HCT116 (cell line): ENCODE results near the gene SOX6. TPM values are rescaled to one million over a fixed set of nuclear protein-coding genes. Genes with fewer than 3 reads are reported as not detected.

ENCODE experiments used
- ATAC-seq: fragments of 200-7000 bp; cut with Tn5 transposase; 2 replicates; pipeline ENCODE4 v1.9.1; 2020; ENCODE audit warnings: mild to moderate bottlenecking, moderate library complexity
- BruUV-seq: library from RNA; stranded (reverse); fragments of 400-500 nt; replicated peaks from 2 replicates; lab custom pipeline; 2021; lab: Mats Ljungman, UMichigan
- CTCF ChIA-PET: fragments of 300-600 bp; sonication (Branson Sonifier 250); formaldehyde crosslinking; loops from one replicate; lab custom pipeline; 2021; ENCODE audit warnings: antibody characterized with exemption; lab: Charles Lee
- POLR2A ChIA-PET: fragments of 300-600, 350-600 bp; sonication (Branson Sonifier 250); formaldehyde crosslinking; loops from one replicate; lab custom pipeline; 2021; ENCODE audit warnings: antibody characterized with exemption; lab: Charles Lee
- RAD21 ChIA-PET, 2 experiments: fragments of 300-600 bp; sonication (Branson Sonifier 250); formaldehyde crosslinking; loops; one replicate each; lab custom pipeline; 2023; ENCODE audit warnings: low total read pairs in 2 of 2; ENCODE audit not compliant: uncharacterized antibody in 2 of 2, unreplicated experiment in 2 of 2, low non-redundant PET in 1 of 2; lab: Charles Lee
- DNase-seq: peaks from one replicate; pipeline ENCODE4 v3.0.0-alpha.2; 2010; ENCODE audit warnings: low read depth, low spot score
- H2AFZ ChIP-seq: fragments of 200-600 bp; shearing (Covaris generic), sonication (generic); 2 replicates; pipeline ENCODE4 v1.6.1; 2017; ENCODE audit warnings: low read depth, mixed run types, mixed read lengths, antibody characterized with exemption, low read length; ENCODE audit not compliant: poor library complexity, severe bottlenecking
- H3K27ac ChIP-seq: 2 replicates; pipeline ENCODE4 v1.5.1; 2012; ENCODE audit warnings: low read depth, low read length
- H3K27me3 ChIP-seq: fragments of 200-600 bp; sonication (generic); 2 replicates; pipeline ENCODE4 v1.6.1; 2016; ENCODE audit warnings: mixed run types, low read length, mixed read lengths; ENCODE audit not compliant: insufficient read depth
- H3K36me3 ChIP-seq, 2 experiments: fragments of 200-500 bp in 1 of 2; fragments of 200-600 bp in 1 of 2; sonication (Bioruptor generic) in 1 of 2; sonication (generic) in 1 of 2; 2 replicates each; pipeline versions ENCODE4 v1.5.1 to v1.6.1; 2014 to 2016; ENCODE audit warnings: low read length in 2 of 2, inconsistent platforms in 1 of 2, mixed read lengths in 1 of 2, mixed run types in 1 of 2; ENCODE audit not compliant: insufficient read depth in 2 of 2, control insufficient read depth in 1 of 2
- H3K4me1 ChIP-seq, 2 experiments: fragments of 200-600 bp in 1 of 2; sonication (generic) in 1 of 2; 2 replicates each; pipeline versions ENCODE4 v1.5.1 to v1.6.1; 2012 to 2017; ENCODE audit warnings: low read length in 2 of 2, inconsistent platforms in 1 of 2, mild to moderate bottlenecking in 1 of 2, mixed read lengths in 1 of 2, mixed run types in 1 of 2, moderate library complexity in 1 of 2; ENCODE audit not compliant: insufficient read depth in 2 of 2, control insufficient read depth in 1 of 2
- H3K4me2 ChIP-seq: fragments of 200-600 bp; sonication (generic); 2 replicates; pipeline ENCODE4 v1.6.1; 2017; ENCODE audit warnings: mixed run types, low read length, mixed read lengths
- H3K4me3 ChIP-seq, 2 experiments: fragments of 200-600 bp in 1 of 2; sonication (generic) in 1 of 2; replicated peaks in 1 of 2; 2 replicates each; pipeline ENCODE4 v1.5.1; 2011 to 2016; ENCODE audit warnings: low read length in 2 of 2, control low read depth in 1 of 2, low read depth in 1 of 2, mild to moderate bottlenecking in 1 of 2, mixed read lengths in 1 of 2, mixed run types in 1 of 2
- H3K79me2 ChIP-seq: fragments of 200-600 bp; sonication (generic); 2 replicates; pipeline ENCODE4 v1.6.1; 2017; ENCODE audit warnings: mild to moderate bottlenecking, mixed run types, low read length, moderate library complexity, mixed read lengths; ENCODE audit not compliant: insufficient read depth
- H3K9ac ChIP-seq: fragments of 200-600 bp; sonication (generic); 2 replicates; pipeline ENCODE4 v1.6.1; 2016; ENCODE audit warnings: low read length, mixed read lengths
- H3K9me2 ChIP-seq: fragments of 200-600 bp; sonication (generic), shearing (Covaris generic); 2 replicates; pipeline ENCODE4 v1.6.1; 2017; ENCODE audit warnings: mixed run types, mild to moderate bottlenecking, moderate library complexity; ENCODE audit not compliant: insufficient read depth
- H3K9me3 ChIP-seq, 2 experiments: fragments of 200-500 bp in 1 of 2; fragments of 200-600 bp in 1 of 2; sonication (Bioruptor generic) in 1 of 2; sonication (generic) in 1 of 2; 2 replicates each; pipeline ENCODE4 v1.6.1; 2014 to 2017; ENCODE audit warnings: low read length in 2 of 2, mixed read lengths in 2 of 2, inconsistent platforms in 1 of 2, low read depth in 1 of 2, mild to moderate bottlenecking in 1 of 2, mixed run types in 1 of 2, moderate library complexity in 1 of 2; ENCODE audit not compliant: control insufficient read depth in 1 of 2, insufficient read depth in 1 of 2
- H4K20me1 ChIP-seq: fragments of 200-600 bp; sonication (generic), shearing (Covaris generic); 2 replicates; pipeline ENCODE4 v1.6.1; 2017; ENCODE audit warnings: mixed run types, mild to moderate bottlenecking, moderate library complexity; ENCODE audit not compliant: insufficient read depth
- EGR1 ChIP-seq: IDR thresholded peaks from 2 replicates; pipeline ENCODE4 v1.6.1; 2012; ENCODE audit warnings: low read depth
- EZH2phosphoT487 ChIP-seq: fragments of 200-600 bp; IDR thresholded peaks from 2 replicates; pipeline ENCODE4 v1.6.1; 2018; ENCODE audit warnings: antibody characterized with exemption, borderline replicate concordance
- SP1 ChIP-seq: IDR thresholded peaks from 2 replicates; pipeline ENCODE4 v1.6.1; 2012; ENCODE audit warnings: low read depth
- TCF7L2 ChIP-seq: IDR thresholded peaks from 2 replicates; pipeline ENCODE4 v1.7.0; 2011; ENCODE audit warnings: borderline replicate concordance, inconsistent platforms; ENCODE audit not compliant: insufficient read depth, insufficient read length; ENCODE audit errors: extremely low read depth
- YY1 ChIP-seq: IDR thresholded peaks from 2 replicates; pipeline ENCODE4 v1.6.1; 2011; ENCODE audit warnings: low read length, low read depth, moderate library complexity, mild to moderate bottlenecking; ENCODE audit not compliant: insufficient replicate concordance; ENCODE audit errors: extremely low read depth
- intact Hi-C: fragments of 100-400 bp; cut with micrococcal nuclease; formaldehyde crosslinking; loops from 2 replicates; pipeline ENCODE4 v1.10.0; 2022
- total RNA-seq: library from RNA; stranded (reverse); gene quantifications from one replicate; pipeline ENCODE4 v1.2.1, GENCODE V29; 2021; ENCODE audit not compliant: unreplicated experiment
- TF ChIP-seq, protein P1 (sequence below): IDR thresholded peaks from 2 replicates; pipeline ENCODE4 v1.6.1; 2012; ENCODE audit warnings: low read depth
- TF ChIP-seq, protein P2 (sequence below): IDR thresholded peaks from 2 replicates; pipeline ENCODE4 v1.6.1; 2012

SOX6 gene
- total RNA-seq, 1 experiment from 2014 or later = 0.81 TPM

DNA sequence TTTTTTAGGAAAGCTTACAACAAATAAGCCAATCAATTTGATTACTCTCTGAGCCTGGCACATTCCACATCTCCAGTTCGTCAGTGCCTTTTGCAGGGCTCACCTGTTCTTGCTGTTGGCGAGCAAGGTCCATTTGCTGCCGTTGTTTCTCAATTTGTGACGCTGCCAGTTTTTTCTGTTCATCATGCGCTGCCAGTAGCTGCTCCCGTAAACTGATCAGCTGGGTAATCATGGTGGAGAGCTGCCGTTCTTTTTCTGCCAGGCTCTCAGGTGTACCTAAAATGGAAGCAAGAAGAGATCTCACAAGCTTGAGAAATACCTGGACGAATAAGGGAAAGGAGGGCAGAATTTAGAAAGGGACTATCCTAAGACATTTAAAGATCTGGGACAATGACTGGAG, 169.7 kb downstream of the SOX6 start:
- ChIA-PET RAD21 (no interaction called here), CTCF (no interaction called here), POLR2A (no interaction called here)
- no TSS peak for BruUV-seq
- Histone ChIP-seq H3K9ac (no peak overlapping the region), H4K20me1 (no peaks in the 10 kb centered on the region; the same call in 1 of the 2 replicates), H3K9me3 (no peaks in the 10 kb centered on the region), H2AFZ (no peak overlapping the region), H3K9me2 (no peaks in the 10 kb centered on the region), H3K27me3 (peaks cover 19% of the 10 kb centered on the region), H3K27ac (no peak overlapping the region), H3K36me3 (no peaks in the 10 kb centered on the region), H3K79me2 (no peaks in the 10 kb centered on the region), H3K4me2 (no peak overlapping the region), H3K4me1 (no peaks in the 10 kb centered on the region), H3K4me3 (no peak overlapping the region)
- no peak for DNase-seq
- ATAC-seq = no peak
- TF ChIP-seq TCF7L2 = no peak
- intact Hi-C loops = no loop called here

DNA sequence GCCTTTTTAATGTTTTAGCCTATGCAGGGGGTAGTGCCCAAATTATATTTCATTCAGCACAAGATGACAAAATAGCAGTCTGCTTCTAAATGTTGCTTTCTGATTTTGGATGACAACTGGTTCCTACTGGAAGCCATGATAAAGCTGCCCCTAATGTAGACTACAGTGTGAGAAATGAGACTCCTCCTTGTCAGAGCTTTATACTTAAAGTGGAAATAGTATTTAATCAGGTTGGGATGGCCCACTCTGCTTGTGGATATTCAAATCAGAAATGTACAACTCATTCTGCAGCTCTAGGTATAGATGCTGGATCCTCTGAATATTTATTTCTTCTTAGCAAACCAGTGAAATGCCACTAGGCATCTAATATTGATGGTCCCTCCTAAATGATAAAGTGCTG, 171.3 kb downstream of the SOX6 start:
- H3K4me1 ChIP-seq = no peaks in the 10 kb centered on the region
- TF ChIP-seq EGR1 = no peak
- no peak for TF ChIP-seq YY1
- TF ChIP-seq EZH2phosphoT487 = no peak
- no peak for TF ChIP-seq SP1
- TF ChIP-seq, protein P1, sequence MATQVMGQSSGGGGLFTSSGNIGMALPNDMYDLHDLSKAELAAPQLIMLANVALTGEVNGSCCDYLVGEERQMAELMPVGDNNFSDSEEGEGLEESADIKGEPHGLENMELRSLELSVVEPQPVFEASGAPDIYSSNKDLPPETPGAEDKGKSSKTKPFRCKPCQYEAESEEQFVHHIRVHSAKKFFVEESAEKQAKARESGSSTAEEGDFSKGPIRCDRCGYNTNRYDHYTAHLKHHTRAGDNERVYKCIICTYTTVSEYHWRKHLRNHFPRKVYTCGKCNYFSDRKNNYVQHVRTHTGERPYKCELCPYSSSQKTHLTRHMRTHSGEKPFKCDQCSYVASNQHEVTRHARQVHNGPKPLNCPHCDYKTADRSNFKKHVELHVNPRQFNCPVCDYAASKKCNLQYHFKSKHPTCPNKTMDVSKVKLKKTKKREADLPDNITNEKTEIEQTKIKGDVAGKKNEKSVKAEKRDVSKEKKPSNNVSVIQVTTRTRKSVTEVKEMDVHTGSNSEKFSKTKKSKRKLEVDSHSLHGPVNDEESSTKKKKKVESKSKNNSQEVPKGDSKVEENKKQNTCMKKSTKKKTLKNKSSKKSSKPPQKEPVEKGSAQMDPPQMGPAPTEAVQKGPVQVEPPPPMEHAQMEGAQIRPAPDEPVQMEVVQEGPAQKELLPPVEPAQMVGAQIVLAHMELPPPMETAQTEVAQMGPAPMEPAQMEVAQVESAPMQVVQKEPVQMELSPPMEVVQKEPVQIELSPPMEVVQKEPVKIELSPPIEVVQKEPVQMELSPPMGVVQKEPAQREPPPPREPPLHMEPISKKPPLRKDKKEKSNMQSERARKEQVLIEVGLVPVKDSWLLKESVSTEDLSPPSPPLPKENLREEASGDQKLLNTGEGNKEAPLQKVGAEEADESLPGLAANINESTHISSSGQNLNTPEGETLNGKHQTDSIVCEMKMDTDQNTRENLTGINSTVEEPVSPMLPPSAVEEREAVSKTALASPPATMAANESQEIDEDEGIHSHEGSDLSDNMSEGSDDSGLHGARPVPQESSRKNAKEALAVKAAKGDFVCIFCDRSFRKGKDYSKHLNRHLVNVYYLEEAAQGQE = no peak
- TF ChIP-seq, protein P2, sequence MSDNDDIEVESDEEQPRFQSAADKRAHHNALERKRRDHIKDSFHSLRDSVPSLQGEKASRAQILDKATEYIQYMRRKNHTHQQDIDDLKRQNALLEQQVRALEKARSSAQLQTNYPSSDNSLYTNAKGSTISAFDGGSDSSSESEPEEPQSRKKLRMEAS = no peak
- H3K36me3 ChIP-seq = no peaks in the 10 kb centered on the region
- ATAC-seq (no peak), DNase-seq (no peak)
- no peaks in the 10 kb centered on the region; the same call in 1 of the 2 replicates for H4K20me1 ChIP-seq
- no peak overlapping the region for H3K27ac ChIP-seq
- H3K4me3 ChIP-seq = no peak overlapping the region
- H3K4me2 ChIP-seq = no peak overlapping the region
- H3K9me3 ChIP-seq = no peaks in the 10 kb centered on the region
- intact Hi-C loops = no loop called here
- H3K27me3 ChIP-seq = peaks cover 19% of the 10 kb centered on the region
- no peak overlapping the region for H2AFZ ChIP-seq
- no peak overlapping the region for H3K9ac ChIP-seq
- no peaks in the 10 kb centered on the region for H3K9me2 ChIP-seq
- ChIA-PET CTCF (no interaction called here), POLR2A (no interaction called here), RAD21 (no interaction called here)
- BruUV-seq = no TSS peak
- H3K79me2 ChIP-seq = no peaks in the 10 kb centered on the region
